Astrocyte of the cerebellum (primary cell): ENCODE measurements around the gene OSCAR.

Experiments
- DNase-seq: peaks from one replicate; pipeline ENCODE4 v3.0.0-alpha.2; 2011; ENCODE audit warnings: low read depth
- H3K4me3 ChIP-seq: 2 replicates; pipeline ENCODE4 v1.5.1; 2011; ENCODE audit warnings: mild to moderate bottlenecking, low read depth, low read length, moderate library complexity
- CTCF ChIP-seq: IDR thresholded peaks from 2 replicates; pipeline ENCODE4 v1.5.1; 2012; ENCODE audit warnings: low read length, low read depth, moderate library complexity, mild to moderate bottlenecking; ENCODE audit errors: missing control alignments
- in situ Hi-C: cut with HindIII; loops from 2 replicates; pipeline ENCODE4 v1.10.0; 2017; ENCODE audit warnings: low sequenced_read_pairs

OSCAR gene

GRCh38 chr19:54141356-54141755 is 40.8 kb upstream of the OSCAR start:
- in situ Hi-C loops, result no loop called here
- no peak for TF ChIP-seq CTCF

GRCh38 chr19:54138489-54139256 is 38.1 kb upstream of the OSCAR start:
- in situ Hi-C loops, result no loop called here
- DNase-seq, result no peak
- TF ChIP-seq CTCF, result no peak
- peak overlapping the region; percentile 86 for H3K4me3 ChIP-seq

More at GRCh38 chr19:54141356-54141755, 40.8 kb upstream of the OSCAR start:
- H3K4me3 ChIP-seq, result no peak overlapping the region
- DNase-seq, result no peak

GRCh38 chr19:54137699-54138488 is 37.3 kb upstream of the OSCAR start, which contains the start of gene CNOT3:
Gene CNOT3 (plus strand): TSS chr19:54137762. CDS start chr19:54142979, 5,217 bp downstream.
- DNase-seq, result no peak
- H3K4me3 ChIP-seq, result peak within 1 kb of the TSS; percentile 86
- TF ChIP-seq CTCF, result no peak
- in situ Hi-C loops, result no loop called here

- peak overlapping the region; percentile 86 for H3K4me3 ChIP-seq
- DNase-seq, result peak; percentile 100
- no peak for TF ChIP-seq CTCF
- in situ Hi-C loops, result no loop called here
Measured at GRCh38 chr19:54136864-54137698, 36.5 kb upstream of the OSCAR start.

- in situ Hi-C loops, result no loop called here
- TF ChIP-seq CTCF, result no peak
- DNase-seq, result no peak
- peak overlapping the region; percentile 61 for H3K4me3 ChIP-seq
Measured at GRCh38 chr19:54136086-54136863, 35.7 kb upstream of the OSCAR start.
